Bronchial epithelial cell (primary cell): ENCODE measurements around the gene EXOC6B. TPM values are rescaled to one million over a fixed set of nuclear protein-coding genes. Genes with fewer than 3 reads are reported as not detected.

ENCODE experiments used
- DNase-seq: peaks from one replicate; pipeline ENCODE4 v3.0.0-alpha.2; 2010; ENCODE audit warnings: low read depth
- FAIRE-seq: peaks from 2 replicates; lab custom pipeline; 2011; peaks lifted over from hg19 to GRCh38; lab: Jason Lieb, UNC
- H3K27me3 ChIP-seq: 2 replicates; pipeline ENCODE4 v1.5.1; 2011; ENCODE audit warnings: low read length; ENCODE audit not compliant: control insufficient read depth, insufficient read depth
- H3K36me3 ChIP-seq: 2 replicates; pipeline ENCODE4 v1.5.1; 2011; ENCODE audit warnings: low read length; ENCODE audit not compliant: control insufficient read depth, insufficient read depth
- H3K4me3 ChIP-seq: 2 replicates; pipeline ENCODE4 v1.5.1; 2011; ENCODE audit warnings: mild to moderate bottlenecking, low read depth, low read length, control low read depth
- CTCF ChIP-seq: IDR thresholded peaks from 2 replicates; pipeline ENCODE4 v1.5.1; 2011; ENCODE audit warnings: mild to moderate bottlenecking, moderate library complexity, low read length, control low read depth, inconsistent platforms; ENCODE audit not compliant: insufficient read depth, severe bottlenecking
- total RNA-seq: library from RNA; depleted of rRNA; stranded (reverse); fragments of >200 nt; gene quantifications from 2 replicates; pipeline ENCODE4 v1.2.1, GENCODE V29; 2014

Gene EXOC6B
- total RNA-seq, 1 donor from 2014 or later, result 26.9 TPM

- Histone ChIP-seq H3K27me3 (no peaks in the 10 kb centered on the region), H3K36me3 (no peaks in the 10 kb centered on the region), H3K4me3 (no peak overlapping the region)
- FAIRE-seq (no peak), DNase-seq (no peak)
- TF ChIP-seq CTCF, result no peak
Measured at GRCh38 chr2:72132981-72133720, 692.7 kb downstream of the EXOC6B start.

- no peak for TF ChIP-seq CTCF
- Histone ChIP-seq H3K36me3 (no peaks in the 10 kb centered on the region), H3K4me3 (no peak overlapping the region), H3K27me3 (no peaks in the 10 kb centered on the region)
- DNase-seq (no peak), FAIRE-seq (no peak)
Measured at GRCh38 chr2:72131916-72132841, 693.7 kb downstream of the EXOC6B start.

- TF ChIP-seq CTCF, result no peak
- Histone ChIP-seq H3K36me3 (no peaks in the 10 kb centered on the region), H3K27me3 (no peaks in the 10 kb centered on the region), H3K4me3 (no peak overlapping the region)
- no peak for FAIRE-seq
- DNase-seq, result no peak
Measured at GRCh38 chr2:72131371-72131891, 694.4 kb downstream of the EXOC6B start.

GRCh38 chr2:72130659-72131360, 695.0 kb downstream of the EXOC6B start:
- TF ChIP-seq CTCF, result no peak
- FAIRE-seq (no peak), DNase-seq (no peak)
- Histone ChIP-seq H3K4me3 (no peak overlapping the region), H3K27me3 (no peaks in the 10 kb centered on the region), H3K36me3 (no peaks in the 10 kb centered on the region)

GRCh38 chr2:72129681-72130340, 696.0 kb downstream of the EXOC6B start:
- Histone ChIP-seq H3K4me3 (no peak overlapping the region), H3K36me3 (no peaks in the 10 kb centered on the region), H3K27me3 (no peaks in the 10 kb centered on the region)
- DNase-seq (peak; percentile 52), FAIRE-seq (no peak)
- no peak for TF ChIP-seq CTCF
